Activated T-cell treated with anti-CD3 and anti-CD28 coated beads, Interleukin-2, amount 50 U/mL, for 4 hours (primary cell): ENCODE results near the gene C1QTNF2. TPM values are rescaled to one million over a fixed set of nuclear protein-coding genes. Genes with fewer than 3 reads are reported as not detected.

Source experiments
- ATAC-seq, 2 donors: fragments of 200-7000 bp; cut with Tn5 transposase; one replicate each; pipeline ENCODE4 v1.10.0; 2021
- DNase-seq: peaks from one replicate; pipeline ENCODE4 v3.0.0-alpha.2; 2020
- H3K27me3 Mint-ChIP-seq: one replicate; pipeline ENCODE4 v1.8.0; 2021; ENCODE audit warnings: low read depth, mixed read lengths
- H3K36me3 Mint-ChIP-seq: one replicate; pipeline ENCODE4 v1.8.0; 2022; ENCODE audit warnings: mixed read lengths; ENCODE audit not compliant: insufficient read depth
- H3K4me1 Mint-ChIP-seq: one replicate; pipeline ENCODE4 v1.8.0; 2021; ENCODE audit warnings: low read depth, mixed read lengths
- H3K4me3 Mint-ChIP-seq: one replicate; pipeline ENCODE4 v1.8.0; 2021; ENCODE audit warnings: mild to moderate bottlenecking, moderate library complexity, mixed read lengths
- H3K9me3 Mint-ChIP-seq: one replicate; pipeline ENCODE4 v1.8.0; 2021; ENCODE audit warnings: mixed read lengths
- total RNA-seq, 3 donors: library from RNA; stranded (reverse); gene quantifications; one replicate each; pipeline ENCODE4 v1.2.1, GENCODE V29; 2021

The C1QTNF2 gene
- total RNA-seq, 3 donors from 2014 or later, result not detected

GRCh38 chr5:160361624-160362228 lies 8.7 kb downstream of the C1QTNF2 start:
- DNase-seq (no peak), ATAC-seq (no peak)
- no peaks in the 10 kb centered on the region for H3K36me3 Mint-ChIP-seq
- H3K9me3 Mint-ChIP-seq, result no peaks in the 10 kb centered on the region
- no peak overlapping the region for H3K4me3 Mint-ChIP-seq
- peaks cover 14% of the 10 kb centered on the region for H3K27me3 Mint-ChIP-seq
- no peaks in the 10 kb centered on the region for H3K4me1 Mint-ChIP-seq

- H3K27me3 Mint-ChIP-seq, result peaks cover 14% of the 10 kb centered on the region
- no peak for ATAC-seq
- H3K9me3 Mint-ChIP-seq, result no peaks in the 10 kb centered on the region
- H3K4me3 Mint-ChIP-seq, result no peak overlapping the region
- no peaks in the 10 kb centered on the region for H3K36me3 Mint-ChIP-seq
- DNase-seq, result no peak
- no peaks in the 10 kb centered on the region for H3K4me1 Mint-ChIP-seq
Measured at GRCh38 chr5:160360310-160360709, 10.1 kb downstream of the C1QTNF2 start.

- Mint-ChIP-seq H3K27me3 (peaks cover 10% of the 10 kb centered on the region), H3K9me3 (no peaks in the 10 kb centered on the region), H3K4me1 (no peaks in the 10 kb centered on the region), H3K36me3 (no peaks in the 10 kb centered on the region), H3K4me3 (no peak overlapping the region)
- ATAC-seq (no peak), DNase-seq (no peak)
Measured at GRCh38 chr5:160359816-160360215, 10.6 kb downstream of the C1QTNF2 start.

- Mint-ChIP-seq H3K27me3 (peaks cover 8% of the 10 kb centered on the region), H3K4me3 (no peak overlapping the region), H3K9me3 (no peaks in the 10 kb centered on the region), H3K4me1 (no peaks in the 10 kb centered on the region), H3K36me3 (no peaks in the 10 kb centered on the region)
- DNase-seq (no peak), ATAC-seq (no peak)
Measured at GRCh38 chr5:160359242-160359641, 11.2 kb downstream of the C1QTNF2 start.

- no peaks in the 10 kb centered on the region for H3K36me3 Mint-ChIP-seq
- peaks cover 8% of the 10 kb centered on the region for H3K27me3 Mint-ChIP-seq
- H3K4me1 Mint-ChIP-seq, result no peaks in the 10 kb centered on the region
- H3K9me3 Mint-ChIP-seq, result no peaks in the 10 kb centered on the region
- H3K4me3 Mint-ChIP-seq, result no peak overlapping the region
- DNase-seq (no peak), ATAC-seq (no peak)
Measured at GRCh38 chr5:160357861-160358411, 12.5 kb downstream of the C1QTNF2 start.

GRCh38 chr5:160357394-160357793 lies 13.0 kb downstream of the C1QTNF2 start:
- no peaks in the 10 kb centered on the region for H3K4me1 Mint-ChIP-seq
- no peaks in the 10 kb centered on the region for H3K36me3 Mint-ChIP-seq
- H3K27me3 Mint-ChIP-seq, result peaks cover 8% of the 10 kb centered on the region
- ATAC-seq (no peak), DNase-seq (no peak)
- no peak overlapping the region for H3K4me3 Mint-ChIP-seq
- H3K9me3 Mint-ChIP-seq, result no peaks in the 10 kb centered on the region

GRCh38 chr5:160356550-160357347 lies 13.7 kb downstream of the C1QTNF2 start:
- DNase-seq, result no peak
- Mint-ChIP-seq H3K4me3 (no peak overlapping the region), H3K9me3 (no peaks in the 10 kb centered on the region), H3K4me1 (no peaks in the 10 kb centered on the region), H3K36me3 (no peaks in the 10 kb centered on the region), H3K27me3 (peaks cover 2% of the 10 kb centered on the region)
- no peak for ATAC-seq

- no peak for ATAC-seq
- no peak overlapping the region for H3K4me3 Mint-ChIP-seq
Measured at GRCh38 chr5:160354666-160355065, 15.8 kb downstream of the C1QTNF2 start.

GRCh38 chr5:160353379-160353778 lies 17.0 kb downstream of the C1QTNF2 start:
- no peaks in the 10 kb centered on the region for H3K4me1 Mint-ChIP-seq
- DNase-seq (no peak), ATAC-seq (no peak)
- no peaks in the 10 kb centered on the region for H3K36me3 Mint-ChIP-seq
- H3K4me3 Mint-ChIP-seq, result no peak overlapping the region
- no peaks in the 10 kb centered on the region for H3K27me3 Mint-ChIP-seq
- H3K9me3 Mint-ChIP-seq, result no peaks in the 10 kb centered on the region

More at GRCh38 chr5:160354666-160355065, 15.8 kb downstream of the C1QTNF2 start:
- Mint-ChIP-seq H3K36me3 (no peaks in the 10 kb centered on the region), H3K9me3 (no peaks in the 10 kb centered on the region), H3K27me3 (no peaks in the 10 kb centered on the region), H3K4me1 (no peaks in the 10 kb centered on the region)
- no peak for DNase-seq

- H3K27me3 Mint-ChIP-seq, result no peaks in the 10 kb centered on the region
- H3K9me3 Mint-ChIP-seq, result no peaks in the 10 kb centered on the region
- no peaks in the 10 kb centered on the region for H3K36me3 Mint-ChIP-seq
- DNase-seq (no peak), ATAC-seq (no peak)
- no peak overlapping the region for H3K4me3 Mint-ChIP-seq
- H3K4me1 Mint-ChIP-seq, result no peaks in the 10 kb centered on the region
Measured at GRCh38 chr5:160352308-160352707, 18.1 kb downstream of the C1QTNF2 start.

GRCh38 chr5:160349935-160350303 lies 20.5 kb downstream of the C1QTNF2 start:
- Mint-ChIP-seq H3K36me3 (no peaks in the 10 kb centered on the region), H3K9me3 (no peaks in the 10 kb centered on the region), H3K27me3 (no peaks in the 10 kb centered on the region), H3K4me1 (no peaks in the 10 kb centered on the region), H3K4me3 (no peak overlapping the region)
- no peak for DNase-seq
- ATAC-seq, result no peak

GRCh38 chr5:160349249-160349934 lies 21.0 kb downstream of the C1QTNF2 start:
- no peaks in the 10 kb centered on the region for H3K36me3 Mint-ChIP-seq
- H3K9me3 Mint-ChIP-seq, result no peaks in the 10 kb centered on the region
- H3K4me3 Mint-ChIP-seq, result no peak overlapping the region
- H3K27me3 Mint-ChIP-seq, result no peaks in the 10 kb centered on the region
- ATAC-seq (no peak), DNase-seq (no peak)
- H3K4me1 Mint-ChIP-seq, result no peaks in the 10 kb centered on the region

- no peak for DNase-seq
- no peak for ATAC-seq
- Mint-ChIP-seq H3K9me3 (no peaks in the 10 kb centered on the region), H3K4me1 (no peaks in the 10 kb centered on the region), H3K27me3 (peaks cover 4% of the 10 kb centered on the region), H3K4me3 (no peak overlapping the region), H3K36me3 (no peaks in the 10 kb centered on the region)
Measured at GRCh38 chr5:160348080-160348479, 22.3 kb downstream of the C1QTNF2 start.

- no peaks in the 10 kb centered on the region for H3K36me3 Mint-ChIP-seq
- peaks cover 4% of the 10 kb centered on the region for H3K27me3 Mint-ChIP-seq
- DNase-seq (no peak), ATAC-seq (no peak)
- H3K4me1 Mint-ChIP-seq, result no peaks in the 10 kb centered on the region
- H3K4me3 Mint-ChIP-seq, result no peak overlapping the region
- H3K9me3 Mint-ChIP-seq, result no peaks in the 10 kb centered on the region
Measured at GRCh38 chr5:160347448-160347847, 23.0 kb downstream of the C1QTNF2 start.
